ENCODE measurements around the gene GNB2. TPM values are rescaled to one million over a fixed set of nuclear protein-coding genes. Genes with fewer than 3 reads are reported as not detected.

GNB2 gene
- total and polyA plus RNA-seq, 4 donors, result 37.6 to 133 (median 73.2) TPM

GRCh38 chr7:100708395-100708794 is 34.9 kb downstream of the GNB2 start:
- TF ChIP-seq RAD21 (IDR thresholded peaks at IDR 0.05) (no peak), FOXA2 (IDR thresholded peaks at IDR 0.05) (no peak)
- WGBS, result 52% methylated on average over 6 of the region's 6 CpGs
- H3K36me3 ChIP-seq (ENCODE audit: control insufficient read depth in 4 of 4, insufficient read depth in 3 of 4, low read depth in 1 of 4, low read length in 3 of 4), result no peaks in the 10 kb centered on the region
- peaks cover 8 to 45% (median 24%) of the 10 kb centered on the region in 4 donors for H3K4me1 ChIP-seq (ENCODE audit: control insufficient read depth in 4 of 4, insufficient read depth in 4 of 4, low read length in 3 of 4)
- H3K27ac ChIP-seq (ENCODE audit: low read depth in 1 of 2, low read length in 2 of 2), result peak overlapping the region; percentile 89 to 96
- DNase-seq (ENCODE audit: low spot score), result no peak
- no peaks in the 10 kb centered on the region for H3K27me3 ChIP-seq (ENCODE audit: control insufficient read depth in 4 of 4, insufficient read depth in 4 of 4, low read length in 3 of 4)
- no peak overlapping the region for H3K4me3 ChIP-seq (ENCODE audit: low read depth in 1 of 3, low read length in 3 of 3)
- no peak overlapping the region for H3K9ac ChIP-seq (ENCODE audit: low read depth in 1 of 2, low read length in 2 of 2)
- H3K9me3 ChIP-seq (ENCODE audit: control insufficient read depth in 4 of 4, low read length in 3 of 4), result no peaks in the 10 kb centered on the region

- DNase-seq (ENCODE audit: low spot score), result no peak
- H3K27me3 ChIP-seq (ENCODE audit: control insufficient read depth in 4 of 4, insufficient read depth in 4 of 4, low read length in 3 of 4), result no peaks in the 10 kb centered on the region
- 82% methylated on average over 4 of the region's 4 CpGs for WGBS
- no peak overlapping the region for H3K9ac ChIP-seq (ENCODE audit: low read depth in 1 of 2, low read length in 2 of 2)
- peaks cover 8 to 38% (median 20%) of the 10 kb centered on the region in 4 donors for H3K4me1 ChIP-seq (ENCODE audit: control insufficient read depth in 4 of 4, insufficient read depth in 4 of 4, low read length in 3 of 4)
- no peaks in the 10 kb centered on the region for H3K36me3 ChIP-seq (ENCODE audit: control insufficient read depth in 4 of 4, insufficient read depth in 3 of 4, low read depth in 1 of 4, low read length in 3 of 4)
- H3K27ac ChIP-seq (ENCODE audit: low read depth in 1 of 2, low read length in 2 of 2), result peak overlapping the region; percentile 48 to 79
- no peaks in the 10 kb centered on the region for H3K9me3 ChIP-seq (ENCODE audit: control insufficient read depth in 4 of 4, low read length in 3 of 4)
- no peak for TF ChIP-seq JUND (IDR thresholded peaks at IDR 0.05)
- no peak for TF ChIP-seq ATF3 (IDR thresholded peaks at IDR 0.05)
- no peak for TF ChIP-seq FOXA2 (IDR thresholded peaks at IDR 0.05)
- TF ChIP-seq EGR1 (IDR thresholded peaks at IDR 0.05; ENCODE audit: low read depth in 2 of 2), result no peak
- no peak for TF ChIP-seq FOXA1 (IDR thresholded peaks at IDR 0.05)
- no peak for TF ChIP-seq ZBTB33 (IDR thresholded peaks at IDR 0.05)
- TF ChIP-seq GABPA (IDR thresholded peaks at IDR 0.05 in 1 of 2, conservative IDR thresholded peaks at IDR 0.05 in 1 of 2), result no peak
- H3K4me3 ChIP-seq (ENCODE audit: low read depth in 1 of 3, low read length in 3 of 3), result no peak overlapping the region
These were observed 36.9 kb downstream of the GNB2 start for GRCh38 chr7:100710452-100710851.

- Histone ChIP-seq H3K36me3 (ENCODE audit: control insufficient read depth in 4 of 4, insufficient read depth in 3 of 4, low read depth in 1 of 4, low read length in 3 of 4) (no peaks in the 10 kb centered on the region), H3K9me3 (ENCODE audit: control insufficient read depth in 4 of 4, low read length in 3 of 4) (no peaks in the 10 kb centered on the region), H3K27me3 (ENCODE audit: control insufficient read depth in 4 of 4, insufficient read depth in 4 of 4, low read length in 3 of 4) (no peaks in the 10 kb centered on the region), H3K27ac (ENCODE audit: low read depth in 1 of 2, low read length in 2 of 2) (peak overlapping the region; percentile 62 to 79), H3K9ac (ENCODE audit: low read depth in 1 of 2, low read length in 2 of 2) (no peak overlapping the region), H3K4me1 (ENCODE audit: control insufficient read depth in 4 of 4, insufficient read depth in 4 of 4, low read length in 3 of 4) (peaks cover 8 to 36% (median 19%) of the 10 kb centered on the region in 4 donors), H3K4me3 (ENCODE audit: low read depth in 1 of 3, low read length in 3 of 3) (no peak overlapping the region)
- WGBS, result 55% methylated on average over 11 of the region's 11 CpGs
- no peak for TF ChIP-seq RAD21 (IDR thresholded peaks at IDR 0.05)
- TF ChIP-seq YY1 (IDR thresholded peaks at IDR 0.05), result peak; percentile 84
- no peak for TF ChIP-seq EGR1 (IDR thresholded peaks at IDR 0.05; ENCODE audit: low read depth in 2 of 2)
- DNase-seq (ENCODE audit: low spot score), result no peak
These were observed 37.8 kb downstream of the GNB2 start for GRCh38 chr7:100711369-100711768.

GRCh38 chr7:100714725-100715124 is 41.2 kb downstream of the GNB2 start:
- Histone ChIP-seq H3K4me1 (ENCODE audit: control insufficient read depth in 4 of 4, insufficient read depth in 4 of 4, low read length in 3 of 4) (peaks cover 4 to 21% (median 14%) of the 10 kb centered on the region in 4 donors), H3K9me3 (ENCODE audit: control insufficient read depth in 4 of 4, low read length in 3 of 4) (no peaks in the 10 kb centered on the region), H3K36me3 (ENCODE audit: control insufficient read depth in 4 of 4, insufficient read depth in 3 of 4, low read depth in 1 of 4, low read length in 3 of 4) (no peaks in the 10 kb centered on the region), H3K4me3 (ENCODE audit: low read depth in 1 of 3, low read length in 3 of 3) (no peak overlapping the region), H3K27me3 (ENCODE audit: control insufficient read depth in 4 of 4, insufficient read depth in 4 of 4, low read length in 3 of 4) (no peaks in the 10 kb centered on the region), H3K9ac (ENCODE audit: low read depth in 1 of 2, low read length in 2 of 2) (no peak overlapping the region), H3K27ac (ENCODE audit: low read depth in 1 of 2, low read length in 2 of 2) (no peak overlapping the region)
- 88% methylated on average over 8 of the region's 8 CpGs for WGBS
- no peak for DNase-seq (ENCODE audit: low spot score)
- no peak for TF ChIP-seq RAD21 (IDR thresholded peaks at IDR 0.05)
- no peak for TF ChIP-seq ZBTB33 (IDR thresholded peaks at IDR 0.05)
- TF ChIP-seq HNF4A (conservative IDR thresholded peaks at IDR 0.05), result no peak
- no peak for TF ChIP-seq CTCF (IDR thresholded peaks at IDR 0.05; ENCODE audit: low read depth, low read length, missing input control)
- no peak for TF ChIP-seq YY1 (IDR thresholded peaks at IDR 0.05)
- no peak for TF ChIP-seq NR2F2 (IDR thresholded peaks at IDR 0.05)
- no peak for TF ChIP-seq RXRA (IDR thresholded peaks at IDR 0.05)
- no peak for TF ChIP-seq SP1 (IDR thresholded peaks at IDR 0.05)
- no peak for TF ChIP-seq HNF4G (IDR thresholded peaks at IDR 0.05)
- no peak for TF ChIP-seq EGR1 (IDR thresholded peaks at IDR 0.05; ENCODE audit: low read depth in 2 of 2)
- no peak for TF ChIP-seq FOXA2 (IDR thresholded peaks at IDR 0.05)

All from liver (tissue), 9 donors.